Measurements from ENCODE around the gene TFEB. TPM values are rescaled to one million over a fixed set of nuclear protein-coding genes. Genes with fewer than 3 reads are reported as not detected.

The TFEB gene
- 7.8 and 9.7 TPM in 2 replicates for total RNA-seq

GRCh38 chr6:41735427-41736185, at the start of gene TFEB:
Gene TFEB (minus strand): TSS chr6:41735608. CDS start chr6:41691213, 44,395 bp downstream.
- intact Hi-C loops (cut with micrococcal nuclease), result loop anchor here (1.0 to 5.0 kb wide), 6 partner anchors 29 to 482 kb away; partner anchors contain the start of genes MRPS10, PRICKLE4, TOMM6 and USP49

GRCh38 chr6:41784581-41785171, 49.3 kb upstream of the TFEB start:
- intact Hi-C loops (cut with micrococcal nuclease), result loop anchor here (5.0 kb wide), 1 partner anchor 1388 kb away; the partner anchor contains the start of gene SRF

GRCh38 chr6:41783106-41783780, 47.8 kb upstream of the TFEB start:
- intact Hi-C loops (cut with micrococcal nuclease), result no loop called here

- intact Hi-C loops (cut with micrococcal nuclease), result no loop called here
These were observed 45.9 kb upstream of the TFEB start for GRCh38 chr6:41781366-41781730.

- intact Hi-C loops (cut with micrococcal nuclease), result loop anchor here (1.0 kb wide), 5 partner anchors 45 to 437 kb away; partner anchors contain the start of genes MRPS10, TAF8 and TFEB
These were observed 45.4 kb upstream of the TFEB start, which contains the start of gene PRICKLE4 for GRCh38 chr6:41780551-41781365. Gene PRICKLE4 (plus strand): TSS chr6:41780782. CDS start chr6:41783474, 2,692 bp downstream.

- intact Hi-C loops (cut with micrococcal nuclease), result loop anchor here (1.0 kb wide), 7 partner anchors 7 to 437 kb away; partner anchors contain the start of genes MRPS10, TAF8, TFEB and TOMM6
These were observed 44.6 kb upstream of the TFEB start, which contains the start of gene FRS3 for GRCh38 chr6:41779788-41780550. Gene FRS3 (minus strand): TSS chr6:41779900. CDS start chr6:41776987, 2,913 bp downstream.

GRCh38 chr6:41779336-41779735, 43.9 kb upstream of the TFEB start:
- intact Hi-C loops (cut with micrococcal nuclease), result loop anchor here (1.0 kb wide), 2 partner anchors 8 to 387 kb away; partner anchors contain the start of gene TOMM6

GRCh38 chr6:41778895-41779294, 43.5 kb upstream of the TFEB start:
- intact Hi-C loops (cut with micrococcal nuclease), result loop anchor here (1.0 kb wide), 2 partner anchors 8 to 387 kb away; partner anchors contain the start of gene TOMM6

GRCh38 chr6:41777551-41778285, 42.3 kb upstream of the TFEB start:
- intact Hi-C loops (cut with micrococcal nuclease), result loop anchor here (2.0 kb wide), 1 partner anchor 95 kb away; no protein-coding TSS in a partner anchor

GRCh38 chr6:41775293-41775882, 40.0 kb upstream of the TFEB start:
- intact Hi-C loops (cut with micrococcal nuclease), result no loop called here

GRCh38 chr6:41774841-41775240, 39.4 kb upstream of the TFEB start:
- intact Hi-C loops (cut with micrococcal nuclease), result no loop called here

- intact Hi-C loops (cut with micrococcal nuclease), result no loop called here
These were observed 35.9 kb upstream of the TFEB start for GRCh38 chr6:41771058-41771983.

GRCh38 chr6:41770381-41771057, 35.1 kb upstream of the TFEB start:
- intact Hi-C loops (cut with micrococcal nuclease), result no loop called here

GRCh38 chr6:41769376-41769775, 34.0 kb upstream of the TFEB start:
- intact Hi-C loops (cut with micrococcal nuclease), result no loop called here

GRCh38 chr6:41768545-41769308, 33.3 kb upstream of the TFEB start:
- intact Hi-C loops (cut with micrococcal nuclease), result no loop called here

- intact Hi-C loops (cut with micrococcal nuclease), result no loop called here
These were observed 31.9 kb upstream of the TFEB start for GRCh38 chr6:41767112-41767833.

All from T-helper 2 cell treated with Interferon-gamma antibody and Interleukin-4, amounts not matched to agents 100 ng/mL and 5 ng/mL, for 36 hours (primary cell).